Skeletal muscle cell (primary cell): ENCODE measurements around the gene ELOA.

ENCODE experiments used
- DNase-seq: peaks from one replicate; pipeline ENCODE4 v3.0.0-alpha.2; 2010; ENCODE audit warnings: low read depth
- H3K4me3 ChIP-seq: 2 replicates; pipeline ENCODE4 v1.5.1; 2011; ENCODE audit warnings: low read depth, mild to moderate bottlenecking, control low read depth, low read length, moderate library complexity

The ELOA gene, protein sequence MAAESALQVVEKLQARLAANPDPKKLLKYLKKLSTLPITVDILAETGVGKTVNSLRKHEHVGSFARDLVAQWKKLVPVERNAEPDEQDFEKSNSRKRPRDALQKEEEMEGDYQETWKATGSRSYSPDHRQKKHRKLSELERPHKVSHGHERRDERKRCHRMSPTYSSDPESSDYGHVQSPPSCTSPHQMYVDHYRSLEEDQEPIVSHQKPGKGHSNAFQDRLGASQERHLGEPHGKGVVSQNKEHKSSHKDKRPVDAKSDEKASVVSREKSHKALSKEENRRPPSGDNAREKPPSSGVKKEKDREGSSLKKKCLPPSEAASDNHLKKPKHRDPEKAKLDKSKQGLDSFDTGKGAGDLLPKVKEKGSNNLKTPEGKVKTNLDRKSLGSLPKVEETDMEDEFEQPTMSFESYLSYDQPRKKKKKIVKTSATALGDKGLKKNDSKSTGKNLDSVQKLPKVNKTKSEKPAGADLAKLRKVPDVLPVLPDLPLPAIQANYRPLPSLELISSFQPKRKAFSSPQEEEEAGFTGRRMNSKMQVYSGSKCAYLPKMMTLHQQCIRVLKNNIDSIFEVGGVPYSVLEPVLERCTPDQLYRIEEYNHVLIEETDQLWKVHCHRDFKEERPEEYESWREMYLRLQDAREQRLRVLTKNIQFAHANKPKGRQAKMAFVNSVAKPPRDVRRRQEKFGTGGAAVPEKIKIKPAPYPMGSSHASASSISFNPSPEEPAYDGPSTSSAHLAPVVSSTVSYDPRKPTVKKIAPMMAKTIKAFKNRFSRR

DNA sequence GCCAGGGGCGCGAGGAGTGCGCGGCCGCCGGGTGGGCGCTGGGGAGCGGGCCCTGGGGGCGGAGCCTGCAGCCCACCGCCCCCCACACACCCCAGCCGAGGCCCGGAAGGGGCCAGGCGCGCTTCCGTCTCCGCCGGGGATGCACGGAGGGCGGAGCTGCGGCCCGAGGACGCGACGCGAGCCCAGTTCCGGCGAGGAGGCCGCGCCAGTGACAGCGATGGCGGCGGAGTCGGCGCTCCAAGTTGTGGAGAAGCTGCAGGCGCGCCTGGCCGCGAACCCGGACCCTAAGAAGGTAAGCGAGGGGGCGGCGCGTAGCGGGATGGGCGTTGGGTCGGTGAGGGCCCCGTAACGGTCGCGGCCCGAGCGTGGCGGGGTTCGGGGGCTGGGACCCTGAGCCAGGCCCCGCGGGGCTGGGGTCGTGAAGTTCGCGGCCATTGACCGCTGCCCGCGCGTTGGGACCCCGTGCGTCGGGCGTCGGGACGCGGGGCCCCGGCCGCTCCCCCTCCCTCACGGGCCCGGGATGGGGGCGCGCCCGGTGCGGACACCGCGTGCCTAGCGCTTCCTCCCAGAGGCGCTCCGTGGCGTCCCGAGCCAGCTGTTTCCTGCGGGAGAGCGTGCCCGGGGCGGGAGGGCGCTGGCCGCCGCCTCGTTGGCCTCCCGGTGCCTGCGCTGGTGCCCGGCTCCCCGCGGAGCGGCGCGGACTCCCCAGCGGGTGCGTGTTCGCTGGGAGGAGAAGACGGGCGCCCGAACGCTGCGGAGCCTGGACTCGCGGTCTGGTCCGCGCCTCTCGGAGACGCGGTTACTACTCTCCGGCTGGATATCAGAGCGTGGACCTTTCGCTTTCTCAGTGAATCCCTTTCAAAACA lies at the start of gene ELOA:
Gene ELOA, plus strand, starts transcription at position 185 of the 866 bp plus-strand sequence. Its CDS starts 33 bp downstream, at position 218.
- DNase-seq: no peak
- H3K4me3 ChIP-seq: peak within 1 kb of the TSS; percentile 84

DNA sequence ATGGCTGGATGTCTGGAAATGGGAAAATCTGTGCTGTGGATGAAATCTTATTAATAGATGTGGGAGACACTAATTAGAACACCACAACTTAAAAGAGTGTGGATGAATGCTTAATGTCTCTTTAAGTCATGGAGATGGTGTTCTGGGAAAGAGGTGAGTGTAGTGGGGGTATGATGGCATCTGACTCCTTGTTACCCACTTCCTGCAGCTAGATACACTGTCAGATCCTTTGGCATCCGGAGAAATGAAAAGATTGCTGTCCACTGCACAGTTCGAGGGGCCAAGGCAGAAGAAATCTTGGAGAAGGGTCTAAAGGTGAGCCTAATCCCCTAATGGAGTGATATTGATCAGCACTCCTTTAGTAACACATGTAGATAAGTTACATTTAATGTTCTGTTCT lies 49.7 kb upstream of the ELOA start:
- H3K4me3 ChIP-seq: peak overlapping the region; percentile 97
- DNase-seq: no peak

DNA sequence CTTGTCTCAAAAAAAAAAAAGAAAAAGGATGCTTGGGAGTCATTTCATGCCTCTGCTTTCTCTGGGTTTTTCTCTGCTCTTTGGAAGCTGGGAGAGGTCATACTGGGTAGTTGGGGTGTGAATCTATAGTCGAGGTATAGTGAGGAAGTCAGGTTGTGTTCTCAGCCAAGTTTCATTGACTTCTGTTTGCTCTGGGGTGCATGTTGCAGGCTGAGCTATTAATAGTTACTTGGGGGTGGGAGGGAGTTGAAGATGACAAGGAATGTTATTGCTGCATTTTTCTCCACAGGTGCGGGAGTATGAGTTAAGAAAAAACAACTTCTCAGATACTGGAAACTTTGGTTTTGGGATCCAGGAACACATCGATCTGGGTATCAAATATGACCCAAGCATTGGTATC lies 48.9 kb upstream of the ELOA start:
- no peak for DNase-seq
- H3K4me3 ChIP-seq: no peak overlapping the region

DNA sequence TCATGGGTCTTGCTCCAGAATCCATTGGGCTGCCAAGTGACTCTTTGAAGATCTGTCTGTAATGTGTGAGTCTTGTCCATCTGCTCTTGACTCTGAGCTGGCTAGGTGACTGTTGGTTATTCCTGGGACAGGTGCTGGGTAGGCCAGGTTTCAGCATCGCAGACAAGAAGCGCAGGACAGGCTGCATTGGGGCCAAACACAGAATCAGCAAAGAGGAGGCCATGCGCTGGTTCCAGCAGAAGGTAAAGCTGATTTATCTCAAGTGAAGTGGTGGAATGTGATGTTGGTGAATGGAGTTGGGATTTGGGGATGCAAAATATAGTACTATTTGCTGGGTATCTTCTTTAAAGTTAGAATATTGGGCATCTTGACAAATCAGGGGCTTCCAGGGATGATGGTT lies 47.6 kb upstream of the ELOA start:
- H3K4me3 ChIP-seq: no peak overlapping the region
- DNase-seq: no peak

DNA sequence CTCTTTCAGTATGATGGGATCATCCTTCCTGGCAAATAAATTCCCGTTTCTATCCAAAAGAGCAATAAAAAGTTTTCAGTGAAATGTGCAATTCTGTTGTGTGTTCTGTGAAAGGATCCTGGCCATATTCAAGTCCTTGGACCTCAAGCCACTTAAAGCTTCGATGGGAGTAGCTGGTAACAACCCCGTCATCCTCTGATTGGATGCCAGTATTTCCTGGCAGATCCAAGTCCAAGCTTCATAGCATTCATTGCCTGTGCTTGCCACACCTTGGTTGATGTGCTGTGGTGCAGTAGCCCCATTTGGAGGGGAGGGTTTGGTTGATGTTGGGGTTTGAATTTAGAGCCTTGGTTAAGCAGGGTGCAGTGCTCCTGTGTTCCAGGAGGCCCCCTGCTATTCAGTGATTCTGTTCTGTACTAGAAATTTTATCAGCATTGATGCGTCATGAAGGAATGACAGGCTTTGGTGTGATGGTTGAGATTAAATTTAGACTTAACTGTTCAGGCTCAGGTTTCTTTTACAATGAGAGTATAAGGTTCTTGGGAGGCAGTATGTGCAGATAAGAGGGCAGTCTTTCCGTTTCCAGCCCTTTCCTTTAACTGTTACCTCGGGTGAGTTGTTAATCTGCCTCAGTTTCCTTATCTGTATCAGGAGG lies 46.8 kb upstream of the ELOA start:
- DNase-seq: no peak

DNA sequence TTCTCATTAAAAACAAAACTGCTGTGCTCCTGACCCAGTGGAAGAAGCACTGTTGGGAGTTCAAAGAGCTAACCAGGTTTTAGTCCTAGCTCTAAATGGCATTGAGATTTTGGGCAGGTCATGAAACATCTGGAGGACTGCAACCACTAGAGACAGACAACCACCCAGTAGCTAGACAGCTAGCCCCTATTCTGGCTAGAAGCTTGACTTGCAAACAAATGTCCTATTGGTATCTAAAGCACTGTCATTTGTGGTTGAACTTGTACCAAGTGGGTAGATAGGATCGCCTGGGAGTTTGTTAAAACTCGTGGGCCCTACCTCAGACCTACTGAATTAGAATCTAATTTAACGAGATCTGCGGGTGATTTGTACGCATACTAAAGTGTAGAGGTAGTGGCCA lies 44.8 kb upstream of the ELOA start:
- H3K4me3 ChIP-seq: no peak overlapping the region
- DNase-seq: no peak

More for the DNA sequence above, 46.8 kb upstream of the ELOA start:
- H3K4me3 ChIP-seq: no peak overlapping the region

DNA sequence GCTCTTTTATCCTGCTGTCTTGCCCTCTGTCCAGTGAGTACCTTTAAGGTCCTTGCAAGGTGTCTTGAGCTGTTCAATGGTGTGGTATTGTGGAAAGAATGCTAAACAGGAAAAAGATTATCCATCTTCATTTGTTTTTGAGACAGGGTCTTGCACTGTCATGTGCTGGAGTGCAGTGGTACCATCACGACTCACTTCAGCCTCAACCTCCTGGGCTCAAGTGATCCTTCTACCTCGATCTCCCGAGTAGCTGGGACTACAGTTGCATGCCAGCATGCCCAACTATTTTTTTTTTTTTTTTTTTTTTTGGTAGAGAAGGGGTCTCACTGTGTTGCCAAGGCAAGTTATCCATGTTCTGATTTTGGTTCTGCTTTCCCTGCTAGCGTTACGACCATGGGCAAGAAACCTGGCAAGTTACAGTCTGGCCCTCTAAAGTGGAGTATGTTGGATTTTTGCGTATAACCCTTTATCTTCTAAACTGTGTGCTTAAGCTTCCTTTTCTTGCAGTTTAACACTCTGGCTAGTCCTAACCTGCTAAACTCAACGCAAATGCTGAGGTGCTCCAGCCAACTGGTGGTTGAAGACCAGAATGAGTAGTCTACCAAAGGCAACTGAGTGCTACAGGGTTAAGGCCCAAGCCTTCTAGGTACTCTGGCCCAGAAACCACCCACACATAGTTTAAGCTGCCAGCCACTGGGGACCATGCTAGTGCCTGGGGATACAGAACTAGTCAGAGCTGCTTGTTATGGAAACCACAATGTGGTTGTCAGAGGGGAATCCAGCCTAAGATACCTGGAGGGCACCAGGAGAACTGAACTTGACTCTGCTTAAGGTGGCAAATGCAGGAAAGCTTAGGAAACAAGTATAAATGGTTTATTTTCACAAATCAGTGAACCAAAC lies 43.7 kb upstream of the ELOA start:
- no peak for DNase-seq

DNA sequence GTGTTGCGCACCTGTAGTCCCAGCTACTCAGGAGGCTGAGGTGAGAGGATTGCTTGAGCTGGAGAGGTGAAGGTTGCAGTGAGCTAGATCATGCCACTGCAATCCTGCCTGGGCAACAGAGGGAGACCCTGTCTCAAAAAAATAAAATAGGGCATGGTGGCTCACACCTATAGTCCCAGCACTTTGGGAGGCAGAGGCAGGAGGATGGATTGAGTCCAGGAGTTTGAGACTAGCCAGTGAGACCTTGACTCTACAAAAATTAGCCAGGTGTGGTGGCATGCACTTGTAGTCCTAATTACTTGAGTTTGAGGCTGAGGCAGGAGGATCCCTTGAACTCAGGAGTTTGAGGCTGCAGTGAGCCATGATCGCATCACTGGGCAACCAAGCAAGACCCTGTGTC lies 42.0 kb upstream of the ELOA start:
- no peak overlapping the region for H3K4me3 ChIP-seq
- DNase-seq: no peak

More for the DNA sequence above, 43.7 kb upstream of the ELOA start:
- H3K4me3 ChIP-seq: no peak overlapping the region

DNA sequence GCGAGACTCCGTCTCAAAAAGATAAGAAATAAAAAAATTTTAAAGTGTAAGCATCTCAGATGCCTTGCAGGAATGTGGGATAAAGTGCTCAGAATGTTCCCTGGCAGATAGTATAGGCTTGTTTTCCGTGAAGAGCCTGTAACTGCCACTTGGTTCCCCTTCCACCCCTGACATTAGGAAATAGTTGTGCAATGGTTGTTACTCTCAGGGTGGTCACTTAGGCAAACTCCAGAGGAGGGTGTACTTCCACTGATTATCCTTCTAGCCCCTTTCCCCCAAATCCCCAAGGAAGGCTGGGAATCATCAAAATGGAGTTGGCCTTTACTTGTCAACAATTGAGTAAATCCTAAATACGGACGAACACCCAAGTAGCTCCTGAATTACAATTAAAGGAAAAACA lies 41.3 kb upstream of the ELOA start:
- DNase-seq: no peak
- H3K4me3 ChIP-seq: no peak overlapping the region

DNA sequence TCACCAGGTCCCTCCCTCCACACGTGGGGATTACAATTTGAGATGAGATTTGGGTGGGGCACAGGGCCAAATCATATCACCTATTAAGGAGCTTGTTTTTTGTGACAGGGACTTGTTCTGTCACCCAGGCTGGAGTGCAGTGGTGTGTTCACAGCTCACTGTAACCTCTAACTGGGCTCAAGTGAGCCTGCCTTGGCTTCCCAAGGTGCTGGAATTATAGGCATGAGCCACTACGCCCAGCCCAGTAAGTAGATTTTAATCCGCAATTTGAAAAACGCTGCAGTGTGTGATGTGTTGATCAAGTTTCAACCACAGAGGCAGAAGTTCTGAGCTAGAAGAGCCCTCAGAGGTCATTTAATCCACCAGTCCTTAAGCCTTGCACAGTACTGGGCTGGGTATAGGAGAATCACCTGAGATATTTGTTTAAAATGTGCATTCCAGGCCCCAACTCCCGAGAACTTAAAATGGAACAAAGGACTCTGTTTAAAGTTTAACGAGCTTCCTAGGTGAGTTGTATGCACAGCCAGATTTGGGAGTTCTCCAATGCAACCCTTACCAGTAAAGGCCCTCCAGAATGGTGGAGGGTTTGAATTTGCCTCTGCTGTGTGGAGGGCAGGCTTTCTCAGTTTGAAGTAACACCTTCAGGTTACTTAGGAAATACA lies 38.3 kb upstream of the ELOA start:
- no peak overlapping the region for H3K4me3 ChIP-seq
- DNase-seq: no peak

DNA sequence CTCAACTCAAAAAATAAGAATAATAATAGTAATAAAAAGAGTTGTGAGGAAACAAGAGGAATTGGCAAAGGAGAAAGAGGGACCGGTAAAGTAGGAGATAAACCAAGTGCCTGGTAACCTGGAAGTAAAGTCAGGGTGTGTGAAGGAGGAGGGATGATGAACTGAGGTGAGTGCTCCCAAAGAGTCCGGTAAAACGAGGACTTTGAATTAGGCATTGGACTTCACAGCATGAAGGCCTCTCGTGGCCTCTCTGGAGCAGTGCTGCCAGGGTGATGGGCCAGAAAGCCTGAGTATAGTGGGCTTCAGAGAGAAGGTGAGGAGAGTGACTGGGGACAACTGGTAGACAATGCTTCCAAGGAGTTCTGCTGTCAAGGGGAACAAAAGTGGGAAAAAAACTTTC lies 34.0 kb upstream of the ELOA start:
- DNase-seq: no peak

DNA sequence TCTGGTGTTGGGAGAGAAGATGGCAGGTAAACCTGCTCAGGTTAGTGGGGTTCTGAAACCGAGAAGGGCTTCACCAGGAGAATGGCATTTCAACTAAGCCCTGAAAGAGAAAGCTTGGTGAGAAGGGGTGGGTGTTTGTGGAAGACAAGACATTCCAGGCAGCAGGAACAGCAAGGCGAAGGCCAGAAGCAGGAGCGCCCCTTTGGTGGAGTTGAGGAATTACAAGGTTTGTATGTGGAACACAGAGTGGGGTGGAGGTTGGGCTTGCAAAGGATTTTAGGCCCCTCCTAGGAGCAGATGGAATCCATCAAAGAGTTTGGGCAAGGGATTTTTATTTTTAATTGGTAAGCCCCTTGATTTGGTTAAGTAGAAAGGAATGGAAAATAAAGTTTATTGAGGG lies 24.8 kb upstream of the ELOA start:
- H3K4me3 ChIP-seq: no peak overlapping the region
- no peak for DNase-seq

More for the DNA sequence above, 34.0 kb upstream of the ELOA start:
- H3K4me3 ChIP-seq: no peak overlapping the region

DNA sequence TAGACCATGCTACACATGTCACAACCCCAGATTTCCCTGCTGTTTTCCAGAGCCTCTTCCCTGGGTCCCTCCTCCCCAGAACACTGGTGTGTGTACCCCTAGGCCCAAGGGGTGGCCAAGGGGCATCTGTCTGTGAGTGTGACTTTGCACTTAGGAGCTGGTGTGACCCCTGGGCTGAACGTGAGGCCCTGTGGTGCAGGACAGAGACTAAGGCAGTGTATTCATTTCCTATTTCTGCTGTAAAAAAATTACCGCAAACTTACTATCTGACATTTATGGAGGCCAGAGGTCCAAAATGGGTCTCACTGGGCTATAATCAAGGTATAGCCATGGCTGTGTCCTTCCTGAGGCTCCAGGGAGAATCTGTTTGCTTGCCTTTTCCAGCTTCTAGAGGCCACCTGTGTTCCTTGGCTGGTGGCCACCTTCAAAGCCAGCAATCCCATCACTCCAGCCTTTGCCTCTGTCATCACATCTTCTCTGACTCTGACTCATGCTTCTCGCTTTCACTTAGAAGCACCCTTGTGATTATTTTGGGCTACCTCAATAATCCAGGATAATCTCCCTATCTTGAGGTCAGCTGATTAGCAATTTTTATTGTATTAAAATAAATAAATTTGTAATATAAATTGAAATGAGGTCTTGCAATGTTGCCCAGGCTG lies 24.0 kb upstream of the ELOA start:
- no peak overlapping the region for H3K4me3 ChIP-seq
- DNase-seq: peak; percentile 18

DNA sequence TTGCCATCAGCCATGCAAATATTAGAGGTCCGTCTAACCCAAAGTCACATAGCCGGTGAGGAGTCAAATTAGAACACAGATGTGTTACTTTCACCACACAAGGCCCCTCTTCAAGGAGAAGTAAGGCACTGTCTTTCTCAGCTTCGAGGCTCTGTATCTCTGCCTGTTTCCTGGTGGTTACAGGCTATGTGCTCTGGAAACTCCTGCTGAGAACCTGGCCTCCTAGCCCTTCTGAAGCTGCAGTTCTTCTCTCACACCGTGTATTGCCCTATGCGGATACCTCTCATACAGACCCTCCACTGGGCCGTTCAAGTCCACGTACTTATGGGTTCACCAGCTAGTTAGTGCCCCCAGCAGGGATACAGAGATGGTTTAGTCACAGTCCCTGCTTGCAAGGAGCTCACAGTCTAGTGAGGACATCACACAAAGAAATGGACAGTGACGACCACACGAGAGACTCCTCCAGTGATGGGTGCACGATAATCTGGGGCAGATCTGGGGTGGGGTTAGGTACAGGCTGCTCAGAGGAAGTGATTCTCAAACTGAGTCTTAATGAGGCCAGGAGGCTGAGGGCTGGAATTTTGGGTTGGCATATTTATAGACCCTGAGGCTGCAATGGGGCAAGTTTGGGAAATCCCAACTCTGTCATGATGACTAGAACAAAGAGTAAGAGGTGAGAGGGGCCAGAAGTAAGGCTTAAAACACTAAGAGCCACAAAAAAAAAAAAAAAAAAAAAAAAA lies 22.8 kb upstream of the ELOA start:
- no peak overlapping the region for H3K4me3 ChIP-seq
- DNase-seq: no peak

DNA sequence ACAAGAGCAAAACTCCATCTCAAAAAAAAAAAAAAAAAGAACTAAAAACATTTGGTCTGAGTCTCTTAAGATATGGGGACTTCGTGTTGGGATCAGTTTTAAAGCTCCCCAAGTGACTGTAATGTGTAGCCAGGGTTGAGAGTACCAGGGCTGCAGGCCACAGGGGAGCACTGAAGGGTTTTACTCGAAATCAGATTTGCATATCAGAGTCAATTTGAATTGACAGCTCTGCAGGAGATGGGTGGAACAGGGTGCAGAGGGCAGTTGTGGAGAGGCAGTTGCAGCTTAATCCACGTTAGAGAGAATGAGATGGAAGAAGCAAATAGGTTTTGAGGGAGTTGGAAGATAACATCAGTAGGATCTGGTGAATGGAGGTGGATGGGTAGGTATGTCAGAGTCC lies 20.6 kb upstream of the ELOA start:
- DNase-seq: no peak

DNA sequence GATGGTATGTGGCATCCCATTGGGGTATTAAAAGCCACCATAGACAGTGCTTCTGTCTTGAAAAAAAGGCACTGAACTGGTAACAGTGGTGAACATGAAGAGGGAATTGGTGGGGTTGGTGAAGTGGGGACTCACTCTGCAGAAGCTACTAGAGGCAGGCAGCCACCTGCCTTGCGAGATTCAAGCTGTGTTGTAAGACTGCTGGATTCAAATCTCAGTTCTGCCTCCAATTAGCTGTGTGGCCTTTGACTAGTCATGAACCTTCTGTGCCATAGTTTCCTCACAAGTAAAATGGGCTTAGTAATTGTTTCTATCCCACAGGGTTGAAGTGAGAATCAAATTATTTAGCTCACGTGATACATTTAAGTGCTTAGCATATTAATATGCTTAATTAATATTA lies 16.6 kb upstream of the ELOA start:
- H3K4me3 ChIP-seq: no peak overlapping the region
- no peak for DNase-seq

More for the DNA sequence above, 20.6 kb upstream of the ELOA start:
- no peak overlapping the region for H3K4me3 ChIP-seq

DNA sequence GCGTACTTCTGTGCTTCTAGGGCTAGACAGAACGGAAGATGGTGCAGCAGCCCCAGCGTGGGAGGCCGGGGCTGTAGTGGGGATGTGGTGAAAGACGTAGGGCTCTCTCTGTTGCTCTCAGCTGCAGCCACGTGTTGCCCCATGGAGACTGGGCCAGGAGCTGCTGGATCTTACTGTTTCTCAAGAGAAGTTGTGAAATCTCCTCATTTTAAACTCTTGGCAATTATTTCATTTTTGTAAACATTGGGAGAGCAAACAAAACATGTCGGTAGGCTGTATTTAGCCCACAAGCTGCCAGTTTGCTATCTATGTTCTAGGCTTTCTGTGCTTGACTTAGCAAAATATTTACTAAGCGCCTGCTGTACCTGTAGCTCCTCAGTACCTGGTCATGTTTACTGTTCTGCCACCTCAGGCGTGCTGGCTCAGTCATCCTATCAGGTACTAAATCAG lies 15.9 kb upstream of the ELOA start:
- H3K4me3 ChIP-seq: no peak overlapping the region
- DNase-seq: no peak
